HK-2 (cell line): ENCODE measurements around the gene MT1B.
"Not testable (repeated sequence)": the region's sequence is repeated elsewhere in the genome, so short reads cannot be mapped to it uniquely, and the experiment has no call there.

ENCODE experiments used
- DNase-seq: peaks from one replicate; pipeline ENCODE4 v3.0.0-alpha.2; 2018; ENCODE audit not compliant: unreplicated experiment

The MT1B gene

GRCh38 chr16:56667581-56668571, 16.2 kb downstream of the MT1B start, which contains the start of gene MT1G:
TSS of gene MT1G (minus strand) at chr16:56668065. CDS start at chr16:56667993, 72 bp downstream.
- no peak for DNase-seq

GRCh38 chr16:56669005-56669839, 17.5 kb downstream of the MT1B start, which contains the start of gene MT1H:
TSS of gene MT1H (plus strand) at chr16:56669814. CDS start at chr16:56669885, 71 bp downstream.
- DNase-seq, result no peak

GRCh38 chr16:56669840-56670619, 18.3 kb downstream of the MT1B start:
- no peak for DNase-seq

GRCh38 chr16:56670620-56670934, 18.9 kb downstream of the MT1B start:
- DNase-seq, result no peak

- not testable (repeated sequence) for DNase-seq
Measured at GRCh38 chr16:56671691-56672090, 20.0 kb downstream of the MT1B start.

- not testable (repeated sequence) for DNase-seq
Measured at GRCh38 chr16:56672171-56672570, 20.5 kb downstream of the MT1B start.

- DNase-seq, result no peak
Measured at GRCh38 chr16:56672761-56673536, 21.3 kb downstream of the MT1B start.

GRCh38 chr16:56673921-56674320, 22.2 kb downstream of the MT1B start:
- peak; percentile 28 for DNase-seq

- DNase-seq, result not testable (repeated sequence)
Measured at GRCh38 chr16:56674570-56674969, 22.9 kb downstream of the MT1B start.

- DNase-seq, result no peak
Measured at GRCh38 chr16:56675685-56676210, 24.1 kb downstream of the MT1B start.

GRCh38 chr16:56677474-56677873, 25.8 kb downstream of the MT1B start:
- no peak for DNase-seq

- DNase-seq, result no peak
Measured at GRCh38 chr16:56679078-56679730, 27.5 kb downstream of the MT1B start.

- peak; percentile 47 for DNase-seq
Measured at GRCh38 chr16:56679818-56680217, 28.1 kb downstream of the MT1B start.

GRCh38 chr16:56681939-56682702, 30.4 kb downstream of the MT1B start, which contains the start of gene MT1X:
TSS of gene MT1X (plus strand) at chr16:56682470. CDS start at chr16:56682541, 71 bp downstream.
- DNase-seq, result peak; percentile 95

- peak; percentile 18 for DNase-seq
Measured at GRCh38 chr16:56682703-56683397, 31.2 kb downstream of the MT1B start.

- DNase-seq, result no peak
Measured at GRCh38 chr16:56683424-56684172, 31.9 kb downstream of the MT1B start.

- DNase-seq, result no peak
Measured at GRCh38 chr16:56684256-56684925, 32.7 kb downstream of the MT1B start.
